ENCODE data around the gene PADI3.

GRCh38 chr1:17314491-17314971 is 65.6 kb downstream of the PADI3 start:
- TF ChIP-seq POLR2AphosphoS5 (IDR thresholded peaks at IDR 0.05) (no peak), CTCF (IDR thresholded peaks at IDR 0.05) (no peak), POLR2A (IDR thresholded peaks at IDR 0.05) (no peak)

All from breast epithelium (tissue), 3 donors.